HepG2 (cell line): Measurements from ENCODE around the gene ZDHHC11. TPM values are rescaled to one million over a fixed set of nuclear protein-coding genes. Genes with fewer than 3 reads are reported as not detected.

Experiments used
- HMGXB3 ChIP-seq: sonication (generic); formaldehyde crosslinking; IDR thresholded peaks from 2 replicates; pipeline ENCODE4 v1.4.0; 2020; ENCODE audit warnings: missing genetic modification reagents, borderline replicate concordance
- RFXANK ChIP-seq: IDR thresholded peaks from 2 replicates; pipeline ENCODE4 v1.6.1; 2016
- SP2 ChIP-seq: sonication (generic); formaldehyde crosslinking; IDR thresholded peaks from 2 replicates; pipeline ENCODE4 v1.5.1; 2020; ENCODE audit warnings: mild to moderate bottlenecking, missing genetic modification reagents
- STAG1 ChIP-seq: sonication (generic); formaldehyde crosslinking; IDR thresholded peaks from 2 replicates; pipeline ENCODE4 v1.4.0; 2020; ENCODE audit warnings: missing genetic modification reagents
- ZFP36 ChIP-seq: fragments of 150-350 bp; IDR thresholded peaks from 2 replicates; pipeline ENCODE4 v1.6.1; 2018; ENCODE audit warnings: borderline replicate concordance, low read length, low read depth; ENCODE audit not compliant: partially characterized antibody
- ZNF3 ChIP-seq: IDR thresholded peaks from 2 replicates; pipeline ENCODE4 v1.7.0; 2017; ENCODE audit warnings: inconsistent platforms
- ZNF616 ChIP-seq: sonication (generic); formaldehyde crosslinking; IDR thresholded peaks from 2 replicates; pipeline ENCODE4 v1.5.0; 2020; ENCODE audit warnings: low read depth, mild to moderate bottlenecking, missing genetic modification reagents
- ZNF646 ChIP-seq: sonication (generic); formaldehyde crosslinking; IDR thresholded peaks from 2 replicates; pipeline ENCODE4 v1.9.0; 2021; ENCODE audit warnings: mild to moderate bottlenecking, missing genetic modification reagents
- ZNF687 ChIP-seq: sonication (generic); formaldehyde crosslinking; IDR thresholded peaks from 2 replicates; pipeline ENCODE4 v1.5.1; 2020; ENCODE audit warnings: mild to moderate bottlenecking, missing genetic modification reagents, moderate library complexity
- ZNF704 ChIP-seq: sonication (generic); formaldehyde crosslinking; IDR thresholded peaks from 2 replicates; pipeline ENCODE4 v1.8.1; 2023; ENCODE audit warnings: mild to moderate bottlenecking, inconsistent platforms, moderate library complexity, missing genetic modification reagents, borderline replicate concordance
- ZNF883 ChIP-seq: sonication (generic); formaldehyde crosslinking; IDR thresholded peaks from 2 replicates; pipeline ENCODE4 v1.5.1; 2020; ENCODE audit warnings: mild to moderate bottlenecking, missing genetic modification reagents; ENCODE audit errors: not compliant biosample characterization
- polyA plus RNA-seq, 8 experiments: library from polyadenylated mRNA; depleted of rRNA in 3 of 8; stranded (reverse) in 7 of 8; unstranded in 1 of 8; fragments of >200 nt; fragmentation: Illumina TruSeq in 4 of 8; extraction: Trizol in 4 of 8; gene quantifications; 2 replicates each; pipeline versions ENCODE4 v1.2.1 to v1.2.3, GENCODE V29; 2011 to 2016; ENCODE audit warnings: low read depth in 4 of 8, missing spikeins in 1 of 8, mixed read lengths in 1 of 8; ENCODE audit not compliant: insufficient read depth in 1 of 8
- total RNA-seq, 5 experiments: library from RNA; depleted of rRNA; stranded (reverse); fragments of >200 nt; fragmentation: Illumina TruSeq; extraction: Trizol; gene quantifications; 2 replicates each; pipeline ENCODE4 v1.2.3, GENCODE V29; 2016; ENCODE audit warnings: low read depth in 1 of 5

Gene ZDHHC11
- total and polyA plus RNA-seq, 2 of the 13 experiments (the other 11 are each of a cell fraction or from before 2014, with no cell fraction given), result 2.1 to 4.0 TPM

- TF ChIP-seq SP2 (no peak), RFXANK (CRISPR knock-in tag) (no peak), ZFP36 (peak; percentile 8), ZNF704 (CRISPR knock-in tag) (no peak), ZNF883 (CRISPR knock-in tag) (no peak), ZNF687 (CRISPR knock-in tag) (peak; percentile 35; the same call in 1 of the 2 replicates), ZNF616 (CRISPR knock-in tag) (no peak), HMGXB3 (CRISPR knock-in tag) (no peak), ZNF3 (CRISPR knock-in tag) (no peak), STAG1 (no peak), ZNF646 (CRISPR knock-in tag) (peak; percentile 33; the same call in 1 of the 2 replicates)
Observed at GRCh38 chr5:757931-758697, 92.7 kb downstream of the ZDHHC11 start (continued).
